Smooth muscle cell (in vitro differentiated cells): ENCODE results near the gene NEK9. TPM values are rescaled to one million over a fixed set of nuclear protein-coding genes. Genes with fewer than 3 reads are reported as not detected.

Source experiments
- DNase-seq: peaks from one replicate; lab custom pipeline; 2025; ENCODE audit not compliant: unreplicated experiment; lab: John Stamatoyannopoulos, UW
- H2AFZ ChIP-seq: fragments of 200-600 bp; sonication (generic); 2 replicates; pipeline ENCODE4 v1.6.0; 2016; ENCODE audit warnings: antibody characterized with exemption, low read depth, mild to moderate bottlenecking
- H3F3A ChIP-seq: fragments of 200-600 bp; sonication (generic); 2 replicates; pipeline ENCODE4 v1.6.0; 2017; ENCODE audit warnings: antibody characterized with exemption, low read depth
- H3K27ac ChIP-seq: fragments of 200-600 bp; sonication (generic); 2 replicates; pipeline ENCODE4 v1.5.1; 2016; ENCODE audit warnings: low read depth, mild to moderate bottlenecking
- H3K27me3 ChIP-seq: fragments of 200-600 bp; sonication (generic); 2 replicates; pipeline ENCODE4 v1.6.1; 2016; ENCODE audit warnings: low read depth, mild to moderate bottlenecking
- H3K36me3 ChIP-seq: fragments of 200-600 bp; sonication (generic); 2 replicates; pipeline ENCODE4 v1.5.1; 2016; ENCODE audit warnings: low read depth
- H3K4me1 ChIP-seq: fragments of 200-600 bp; sonication (generic); 2 replicates; pipeline ENCODE4 v1.5.1; 2016; ENCODE audit warnings: low read depth
- H3K4me2 ChIP-seq: fragments of 200-600 bp; sonication (generic); 2 replicates; pipeline ENCODE4 v1.6.0; 2016; ENCODE audit warnings: mild to moderate bottlenecking
- H3K4me3 ChIP-seq: fragments of 200-600 bp; sonication (generic); 2 replicates; pipeline ENCODE4 v1.5.1; 2016; ENCODE audit warnings: mild to moderate bottlenecking
- H3K79me2 ChIP-seq: fragments of 200-600 bp; sonication (generic); 2 replicates; pipeline ENCODE4 v1.6.0; 2016; ENCODE audit warnings: low read depth, mild to moderate bottlenecking
- H3K9ac ChIP-seq: fragments of 200-600 bp; sonication (generic); 2 replicates; pipeline ENCODE4 v1.6.0; 2016; ENCODE audit warnings: low read depth
- H3K9me3 ChIP-seq: fragments of 200-600 bp; sonication (generic); replicated peaks from 2 replicates; pipeline ENCODE4 v1.5.1; 2016; ENCODE audit warnings: low read depth
- H4K20me1 ChIP-seq: fragments of 200-600 bp; sonication (generic); 2 replicates; pipeline ENCODE4 v1.6.0; 2016; ENCODE audit warnings: low read depth
- WGBS: methylation state at CpG from one replicate; pipeline ENCODE4 v1.1.7; 2016; ENCODE audit warnings: low lambda C conversion rate; 5-methylcytosine and 5-hydroxymethylcytosine counted together
- polyA plus RNA-seq: library from polyadenylated mRNA; unstranded; fragments of >200 nt; fragmentation: Nextera tagmentation; extraction: Ambion mirVana; gene quantifications from 2 replicates; pipeline ENCODE4 v1.2.1, GENCODE V29; 2016
- total RNA-seq: library from RNA; depleted of rRNA; stranded (reverse); fragments of >200 nt; gene quantifications from 2 replicates; pipeline ENCODE4 v1.2.3, GENCODE V29; 2014
- TF ChIP-seq, protein P1 (sequence below): fragments of 200-600 bp; sonication (generic); IDR thresholded peaks from 2 replicates; pipeline ENCODE4 v1.5.1; 2017; ENCODE audit warnings: borderline replicate concordance, mild to moderate bottlenecking, antibody characterized with exemption; ENCODE audit not compliant: insufficient read depth, poor library complexity, severe bottlenecking

The NEK9 gene
- total and polyA plus RNA-seq, 2 experiments from 2014 or later = 12.4 to 17.8 TPM

DNA sequence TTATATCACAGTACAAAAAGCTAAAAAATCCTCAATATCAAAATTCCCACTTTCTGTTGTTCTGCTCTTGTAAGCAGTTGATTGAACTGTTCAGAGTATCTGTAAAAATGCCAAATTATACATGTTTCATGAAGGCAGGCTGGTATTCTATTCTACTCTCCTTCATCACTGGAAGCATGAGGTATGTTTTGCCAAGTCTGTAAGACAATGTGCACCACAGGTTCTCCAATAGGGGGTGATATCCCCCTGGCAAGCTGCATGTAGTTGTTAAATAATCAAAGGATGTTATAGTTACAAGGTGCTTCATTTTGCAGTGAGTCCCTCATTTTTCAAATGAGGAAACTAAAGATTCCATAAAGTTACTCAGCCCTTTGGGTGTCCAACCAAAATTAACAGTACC, 15.1 kb upstream of the NEK9 start:
- no peak overlapping the region for H2AFZ ChIP-seq
- H3K9me3 ChIP-seq = no peaks in the 10 kb centered on the region
- no peak overlapping the region for H3K4me3 ChIP-seq
- H3K27ac ChIP-seq = no peak overlapping the region
- DNase-seq = no peak
- H3K27me3 ChIP-seq = no peaks in the 10 kb centered on the region
- no peak overlapping the region for H3K4me2 ChIP-seq
- TF ChIP-seq, protein P1, sequence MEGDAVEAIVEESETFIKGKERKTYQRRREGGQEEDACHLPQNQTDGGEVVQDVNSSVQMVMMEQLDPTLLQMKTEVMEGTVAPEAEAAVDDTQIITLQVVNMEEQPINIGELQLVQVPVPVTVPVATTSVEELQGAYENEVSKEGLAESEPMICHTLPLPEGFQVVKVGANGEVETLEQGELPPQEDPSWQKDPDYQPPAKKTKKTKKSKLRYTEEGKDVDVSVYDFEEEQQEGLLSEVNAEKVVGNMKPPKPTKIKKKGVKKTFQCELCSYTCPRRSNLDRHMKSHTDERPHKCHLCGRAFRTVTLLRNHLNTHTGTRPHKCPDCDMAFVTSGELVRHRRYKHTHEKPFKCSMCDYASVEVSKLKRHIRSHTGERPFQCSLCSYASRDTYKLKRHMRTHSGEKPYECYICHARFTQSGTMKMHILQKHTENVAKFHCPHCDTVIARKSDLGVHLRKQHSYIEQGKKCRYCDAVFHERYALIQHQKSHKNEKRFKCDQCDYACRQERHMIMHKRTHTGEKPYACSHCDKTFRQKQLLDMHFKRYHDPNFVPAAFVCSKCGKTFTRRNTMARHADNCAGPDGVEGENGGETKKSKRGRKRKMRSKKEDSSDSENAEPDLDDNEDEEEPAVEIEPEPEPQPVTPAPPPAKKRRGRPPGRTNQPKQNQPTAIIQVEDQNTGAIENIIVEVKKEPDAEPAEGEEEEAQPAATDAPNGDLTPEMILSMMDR = peak; percentile 26
- no peaks in the 10 kb centered on the region for H3K36me3 ChIP-seq
- no peak overlapping the region for H3K9ac ChIP-seq
- H3K4me1 ChIP-seq = no peaks in the 10 kb centered on the region
- peaks cover 97% of the 10 kb centered on the region for H4K20me1 ChIP-seq
- H3F3A ChIP-seq = peaks cover 9% of the 10 kb centered on the region
- H3K79me2 ChIP-seq = peaks cover 87% of the 10 kb centered on the region

DNA sequence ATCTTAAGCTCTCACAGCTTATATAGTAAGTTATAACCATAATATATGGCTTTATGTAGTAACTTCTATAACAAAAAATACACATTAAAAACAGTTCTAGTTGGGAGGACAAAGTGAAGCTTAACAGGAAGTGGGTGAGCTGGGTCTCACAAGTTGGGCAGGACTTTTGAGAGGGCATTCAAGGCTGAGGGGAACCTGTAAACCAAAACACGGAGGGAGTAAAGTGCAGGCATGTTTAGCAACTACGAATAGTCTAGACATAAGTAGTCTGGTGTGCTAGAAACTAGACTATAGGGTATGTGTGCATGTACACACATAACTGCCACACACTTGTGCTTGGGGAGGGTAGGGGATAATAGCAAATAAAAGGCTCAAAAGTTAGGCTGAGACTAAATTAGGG, 14.2 kb upstream of the NEK9 start:
- Histone ChIP-seq H4K20me1 (peaks cover 97% of the 10 kb centered on the region), H3K79me2 (peaks cover 87% of the 10 kb centered on the region)

DNA sequence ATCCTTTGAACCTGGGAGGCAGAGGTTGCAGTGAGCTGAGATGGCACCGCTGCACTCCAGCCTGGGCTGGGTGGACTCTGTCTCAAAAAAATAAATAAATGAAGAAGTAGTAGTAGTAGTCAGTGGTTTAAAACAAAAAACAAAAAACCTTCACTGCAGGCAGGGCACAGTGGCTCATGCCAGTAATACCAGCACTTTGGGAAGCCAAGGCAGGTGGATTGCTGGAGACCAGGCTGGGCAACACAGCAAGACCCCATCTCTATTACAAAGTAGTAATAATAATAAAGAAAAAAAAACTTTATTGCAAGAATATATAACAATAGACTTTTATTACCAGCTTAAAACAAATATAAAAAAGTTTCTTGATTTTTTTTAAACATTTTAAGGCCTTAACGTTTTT, 13.8 kb upstream of the NEK9 start:
- no peak overlapping the region for H3K4me2 ChIP-seq
- 96% methylated on average over 2 of the region's 2 CpGs for WGBS
- DNase-seq = no peak
- H3K9me3 ChIP-seq = no peaks in the 10 kb centered on the region
- H3K4me1 ChIP-seq = no peaks in the 10 kb centered on the region
- H2AFZ ChIP-seq = no peak overlapping the region
- H3K36me3 ChIP-seq = no peaks in the 10 kb centered on the region
- H3K79me2 ChIP-seq = peaks cover 83% of the 10 kb centered on the region
- TF ChIP-seq, protein P1 = no peak
- H3F3A ChIP-seq = no peaks in the 10 kb centered on the region
- no peaks in the 10 kb centered on the region for H3K27me3 ChIP-seq
- H3K9ac ChIP-seq = no peak overlapping the region
- no peak overlapping the region for H3K4me3 ChIP-seq
- no peak overlapping the region for H3K27ac ChIP-seq
- peaks cover 94% of the 10 kb centered on the region for H4K20me1 ChIP-seq

More for the DNA sequence above, 14.2 kb upstream of the NEK9 start:
- no peak overlapping the region for H3K4me2 ChIP-seq
- H2AFZ ChIP-seq = no peak overlapping the region
- H3K4me3 ChIP-seq = no peak overlapping the region
- no peak overlapping the region for H3K27ac ChIP-seq
- no peaks in the 10 kb centered on the region for H3K9me3 ChIP-seq
- H3K36me3 ChIP-seq = no peaks in the 10 kb centered on the region
- peaks cover 1% of the 10 kb centered on the region for H3F3A ChIP-seq
- H3K27me3 ChIP-seq = no peaks in the 10 kb centered on the region
- H3K9ac ChIP-seq = no peak overlapping the region
- no peaks in the 10 kb centered on the region for H3K4me1 ChIP-seq
- WGBS = 95% methylated on average over 2 of the region's 2 CpGs
- no peak for DNase-seq
- TF ChIP-seq, protein P1 = no peak

DNA sequence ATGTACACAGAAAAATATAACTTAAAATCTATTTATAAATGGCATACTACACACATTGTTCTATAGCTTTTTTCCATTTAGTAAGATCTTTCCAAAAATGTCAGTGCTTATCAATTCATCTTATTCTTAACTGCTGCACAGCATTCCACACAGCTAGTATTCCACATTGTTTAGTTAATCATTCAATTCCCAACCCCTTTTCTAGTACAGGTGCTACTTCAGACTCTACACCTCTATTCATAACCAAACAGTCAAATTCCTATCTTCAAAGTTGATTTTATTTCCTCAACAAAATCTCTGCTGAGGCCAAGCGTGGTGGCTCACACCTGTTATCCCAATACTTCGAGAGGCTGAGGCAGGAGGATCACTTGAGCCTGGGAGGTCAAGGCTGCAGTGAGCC, 12.3 kb upstream of the NEK9 start:
- Histone ChIP-seq H4K20me1 (peaks cover 84% of the 10 kb centered on the region), H3K4me3 (no peak overlapping the region), H3K9me3 (no peaks in the 10 kb centered on the region), H3F3A (peaks cover 2% of the 10 kb centered on the region), H3K9ac (no peak overlapping the region), H3K79me2 (peaks cover 72% of the 10 kb centered on the region), H3K36me3 (peaks cover 9% of the 10 kb centered on the region), H3K4me2 (no peak overlapping the region), H3K27me3 (no peaks in the 10 kb centered on the region), H2AFZ (no peak overlapping the region), H3K4me1 (no peaks in the 10 kb centered on the region), H3K27ac (no peak overlapping the region)
- TF ChIP-seq, protein P1 = no peak
- no peak for DNase-seq
- 100% methylated on average over 2 of the region's 2 CpGs for WGBS
